ENCODE data around the gene ADNP2.

ADNP2 gene

DNA sequence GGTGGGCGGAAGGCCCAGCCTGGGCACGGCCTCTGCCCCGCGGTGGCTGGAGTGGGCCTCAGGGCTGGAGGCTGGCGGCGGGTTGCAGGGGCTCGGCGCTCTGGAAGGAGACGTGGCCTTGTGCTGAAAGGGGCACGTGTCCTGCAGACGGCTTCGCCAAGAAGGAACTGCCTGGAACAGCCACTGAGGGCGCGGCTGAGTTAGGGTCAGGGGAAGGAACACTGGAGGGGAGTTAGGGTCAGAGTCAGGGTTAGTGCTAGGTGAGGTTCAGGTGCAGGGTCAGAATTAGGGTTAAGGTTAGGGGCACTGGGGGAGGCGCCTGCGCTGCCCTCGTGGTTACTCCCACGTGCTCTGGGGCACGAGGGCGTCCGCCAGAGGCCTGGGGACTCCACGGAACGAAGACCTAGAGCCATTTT lies 933 bp upstream of the ADNP2 start:
- DNase-seq = no peak

- DNase-seq = peak; percentile 36
These were observed 615 bp downstream of the ADNP2 start for GRCh38 chr18:80109676-80110078.

DNA sequence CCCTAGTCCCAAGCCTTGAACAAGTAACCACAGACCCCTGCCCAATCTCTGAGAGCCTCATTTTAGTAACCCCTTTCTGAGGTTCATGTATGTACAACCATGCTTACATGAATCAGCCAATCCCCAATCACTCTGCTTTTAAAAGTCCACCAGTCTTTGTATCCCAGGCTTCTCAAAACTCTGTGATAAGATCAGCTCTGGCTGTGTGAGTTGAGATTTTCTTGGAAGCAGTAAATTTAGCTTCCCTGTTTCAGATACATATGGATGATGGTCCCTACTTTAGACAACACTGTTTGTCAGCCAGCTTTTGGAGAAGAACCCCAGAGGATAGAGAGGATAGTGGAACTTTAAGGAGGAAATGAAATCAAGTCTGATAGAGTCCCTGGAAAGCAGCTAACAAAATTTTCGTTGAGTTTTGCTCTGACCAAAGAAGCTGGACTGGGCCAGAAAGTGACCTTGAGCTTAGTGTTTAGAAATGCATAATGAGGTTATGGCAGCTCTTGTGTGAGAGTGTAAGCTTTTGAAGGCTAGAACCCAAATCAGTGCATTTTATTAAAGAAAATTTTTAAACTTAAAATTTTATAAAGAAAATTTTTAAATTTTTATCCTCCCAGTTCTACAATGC lies 3.7 kb downstream of the ADNP2 start:
- DNase-seq = no peak

GRCh38 chr18:80115035-80115434 lies 6.0 kb downstream of the ADNP2 start:
- DNase-seq = no peak

DNA sequence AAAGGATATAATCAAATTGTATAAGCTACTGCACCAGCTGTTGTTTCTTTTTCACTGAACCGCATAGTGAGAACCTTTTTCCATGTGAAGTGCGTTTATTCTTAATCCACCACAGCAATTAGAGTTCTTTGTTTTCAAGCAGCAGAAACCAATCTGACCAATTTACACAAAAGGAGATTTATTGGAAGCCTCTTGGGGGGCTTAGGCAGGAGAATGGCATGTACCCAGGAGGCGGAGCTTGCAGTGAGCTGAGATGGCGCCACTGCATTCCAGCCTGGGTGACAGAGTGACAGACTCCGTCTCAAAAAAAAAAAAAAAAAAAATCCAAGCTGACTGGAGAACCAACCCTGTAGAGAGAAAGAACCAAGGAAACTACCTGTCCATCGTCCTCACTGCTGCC lies 10.0 kb downstream of the ADNP2 start:
- DNase-seq = no peak

DNA sequence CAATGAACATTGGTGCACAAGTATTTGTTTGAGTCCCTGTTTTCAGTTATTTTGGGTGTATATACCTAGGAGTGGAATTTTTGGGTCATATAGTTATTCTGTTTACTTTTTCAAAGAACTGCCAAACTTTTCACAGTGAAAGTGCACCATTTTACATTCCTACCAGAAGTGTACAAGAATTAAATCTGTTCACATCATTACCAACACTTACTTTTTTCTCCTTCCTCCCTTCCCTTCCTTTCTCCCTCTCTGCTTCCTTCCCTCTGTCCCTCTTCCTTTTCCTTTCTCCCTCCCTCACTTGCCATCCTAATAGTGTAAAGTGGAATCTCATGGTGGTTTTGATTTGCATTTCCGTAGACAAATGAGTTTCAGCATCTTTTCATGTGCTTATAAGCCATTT lies 11.9 kb downstream of the ADNP2 start:
- DNase-seq = no peak

- no peak for DNase-seq
These were observed 15.1 kb downstream of the ADNP2 start for GRCh38 chr18:80124131-80124530.

DNA sequence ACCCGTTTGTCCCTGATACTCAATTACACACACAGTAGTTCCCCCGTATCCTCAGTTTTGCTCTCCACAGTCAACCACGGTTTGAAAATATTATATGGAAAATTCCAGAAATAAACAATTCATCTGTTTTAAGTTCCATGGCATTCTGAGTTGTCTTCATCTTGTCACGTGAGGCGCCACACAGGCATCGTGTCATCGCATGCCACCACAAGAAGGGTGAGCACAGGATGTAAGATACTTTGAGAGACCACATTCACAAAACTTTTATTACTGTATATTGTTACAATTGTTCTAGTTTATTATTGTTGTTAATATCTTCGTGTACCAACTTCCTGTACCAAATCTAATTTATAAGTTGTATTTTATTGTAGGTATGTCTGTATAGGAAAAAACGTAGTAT lies 17.7 kb downstream of the ADNP2 start:
- DNase-seq = no peak

GRCh38 chr18:80127635-80128034 lies 18.6 kb downstream of the ADNP2 start:
- no peak for DNase-seq

GRCh38 chr18:80129672-80130367 lies 20.8 kb downstream of the ADNP2 start:
- no peak for DNase-seq

DNA sequence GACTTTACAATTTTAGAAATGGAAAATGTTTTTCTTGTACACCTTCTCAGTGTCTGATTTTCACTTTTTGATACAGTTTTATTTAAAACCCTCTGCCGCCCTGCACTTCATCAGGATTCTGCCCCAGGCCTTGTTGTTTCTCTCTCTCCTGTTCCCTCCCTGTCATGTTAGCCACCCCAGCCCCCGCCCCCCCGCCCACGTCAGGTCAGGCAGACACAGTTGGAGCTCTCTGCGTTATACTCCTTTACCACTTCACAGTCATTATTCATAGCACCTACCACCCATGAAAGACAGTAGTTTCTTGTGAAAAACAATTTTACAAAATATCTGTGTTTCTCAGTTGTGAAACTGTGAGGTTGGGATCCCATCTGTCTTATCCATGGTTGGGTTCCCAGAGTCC lies 21.5 kb downstream of the ADNP2 start:
- no peak for DNase-seq

DNA sequence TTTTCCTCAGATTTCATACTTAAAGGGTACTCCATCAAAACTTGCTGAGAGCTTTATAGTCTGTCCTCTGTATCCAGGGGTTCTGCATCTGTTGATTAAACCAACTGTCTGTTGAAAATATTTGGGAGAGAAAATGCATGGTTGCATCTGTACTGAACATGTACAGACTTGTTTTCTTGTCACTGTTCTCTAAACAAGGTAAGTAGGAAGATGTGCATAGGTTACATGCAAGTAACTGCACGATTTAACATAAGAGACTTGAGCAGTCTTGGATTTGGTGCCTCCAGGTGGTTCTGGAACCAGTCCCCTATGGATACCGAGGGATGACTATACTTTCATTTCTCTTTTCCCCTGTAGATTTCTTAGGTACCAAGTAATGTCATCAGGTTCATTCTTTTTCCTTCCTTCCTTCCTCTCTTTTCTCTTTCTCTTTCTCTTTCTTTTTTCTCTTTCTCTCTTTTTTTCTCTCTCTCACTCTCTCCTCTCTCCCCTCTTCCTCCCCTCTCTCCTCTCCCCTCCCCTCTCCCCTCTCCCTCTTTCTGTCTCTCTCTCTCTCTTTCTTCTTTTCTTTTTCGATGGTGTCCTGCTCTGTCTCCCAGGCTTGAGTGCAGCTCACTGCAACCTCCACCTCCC lies 23.2 kb downstream of the ADNP2 start:
- DNase-seq = no peak

- DNase-seq = no peak
These were observed 24.1 kb downstream of the ADNP2 start for GRCh38 chr18:80133124-80133523.

- DNase-seq = no peak
These were observed 26.1 kb downstream of the ADNP2 start for GRCh38 chr18:80135136-80135535.

DNA sequence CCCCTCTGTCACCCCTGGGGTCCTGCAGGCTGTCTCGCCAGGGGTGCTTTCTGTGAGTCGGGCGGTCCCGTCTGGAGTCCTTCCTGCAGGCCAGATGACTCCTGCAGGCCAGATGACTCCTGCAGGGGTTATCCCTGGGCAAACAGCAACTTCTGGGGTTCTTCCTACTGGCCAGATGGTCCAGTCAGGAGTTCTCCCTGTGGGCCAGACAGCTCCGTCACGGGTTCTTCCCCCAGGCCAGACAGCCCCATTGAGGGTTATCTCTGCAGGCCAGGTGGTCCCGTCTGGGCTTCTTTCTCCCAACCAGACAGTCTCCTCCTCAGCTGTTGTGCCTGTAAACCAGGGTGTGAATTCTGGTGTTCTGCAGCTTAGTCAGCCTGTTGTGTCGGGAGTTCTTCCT lies 27.6 kb downstream of the ADNP2 start:
- no peak for DNase-seq

GRCh38 chr18:80137137-80137536 lies 28.1 kb downstream of the ADNP2 start:
- no peak for DNase-seq

- no peak for DNase-seq
These were observed 28.9 kb downstream of the ADNP2 start for GRCh38 chr18:80137976-80138375.

- no peak for DNase-seq
These were observed 31.5 kb downstream of the ADNP2 start for GRCh38 chr18:80140455-80140985.

DNA sequence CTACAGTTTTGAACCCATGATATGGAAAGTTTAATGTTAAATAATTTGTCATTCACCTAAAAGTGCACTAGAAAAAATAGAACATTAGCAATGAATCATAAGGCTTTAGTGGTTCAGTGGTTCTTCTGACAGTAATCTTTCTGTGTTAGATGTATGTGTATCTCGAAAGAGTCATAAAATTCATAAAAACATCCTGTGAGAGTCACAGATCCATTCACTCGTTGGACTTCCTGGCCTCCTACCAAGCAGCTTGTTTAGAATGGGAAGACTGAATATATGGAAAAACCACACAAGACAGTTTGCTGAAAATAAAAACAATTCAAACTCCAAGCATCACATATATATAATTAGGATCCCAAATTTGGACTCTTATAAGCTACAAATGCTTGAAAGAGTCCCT lies 34.8 kb downstream of the ADNP2 start:
- DNase-seq = no peak

DNA sequence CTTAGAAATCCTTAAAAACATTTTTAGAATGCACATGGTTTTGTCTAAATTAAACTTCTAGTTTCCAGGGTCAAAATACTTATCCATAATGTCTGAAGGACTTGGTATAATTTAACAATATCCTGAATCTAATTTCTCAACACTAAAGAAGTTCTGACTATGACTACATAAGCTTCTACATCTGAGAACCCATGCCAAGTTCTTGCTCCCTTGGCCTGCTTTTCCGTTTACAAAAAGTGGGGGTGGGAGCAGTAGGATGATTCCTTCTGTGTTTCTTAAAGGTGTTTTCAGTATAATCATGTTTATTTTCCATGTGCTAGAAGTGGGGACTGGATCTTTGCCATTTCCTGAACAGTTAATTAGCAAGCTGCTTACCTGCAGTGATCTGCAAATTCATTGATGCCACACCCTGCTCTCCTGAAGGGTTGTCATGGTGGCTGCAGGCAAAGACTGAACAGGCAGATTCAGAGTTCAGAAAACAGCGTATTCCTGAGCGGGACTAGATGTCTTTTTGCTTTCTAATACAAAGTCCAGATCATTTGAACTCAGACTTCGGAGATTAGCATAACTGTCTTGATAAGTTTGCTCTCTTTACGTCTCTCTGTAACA lies 36.2 kb downstream of the ADNP2 start:
- no peak for DNase-seq

DNA sequence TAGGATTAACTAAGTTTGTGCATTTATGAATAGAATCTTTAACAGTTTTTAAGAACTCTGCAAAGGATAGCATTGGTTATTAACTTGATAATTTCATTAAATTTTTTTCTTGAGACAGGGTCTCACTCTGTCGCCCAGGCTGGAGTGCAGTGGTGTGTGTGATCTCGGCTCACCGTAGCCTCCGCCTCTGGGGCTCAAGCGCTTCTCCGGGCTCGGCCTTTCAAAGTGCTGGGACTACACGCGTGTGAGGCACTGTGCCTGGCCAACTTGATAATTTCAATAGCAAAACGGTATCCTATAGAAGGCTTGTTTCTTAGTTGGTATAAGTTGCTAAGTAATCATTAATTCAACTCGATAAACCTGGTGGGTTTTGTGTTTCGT lies 38.0 kb downstream of the ADNP2 start:
- no peak for DNase-seq

GRCh38 chr18:80147418-80148325 lies 38.6 kb downstream of the ADNP2 start:
- DNase-seq = peak; percentile 85
